CD4-positive, alpha-beta T cell treated with Interleukin-2 at 100 ng/mL for 4 hours (primary cell): ENCODE measurements around the gene TMEM52.
A peak's percentile ranks its signal among the peaks of the same experiment; 100 is the strongest.

Experiments
- DNase-seq: peaks from one replicate; pipeline ENCODE4 v3.0.0-alpha.2; 2020; ENCODE audit warnings: low spot score

TMEM52 gene

GRCh38 chr1:1914971-1915692 lies 3.9 kb downstream of the TMEM52 start, which contains the start of gene CALML6:
Gene CALML6 (plus strand): TSS chr1:1915260. CDS start chr1:1915281, 21 bp downstream.
- no peak for DNase-seq

GRCh38 chr1:1914101-1914970 lies 4.7 kb downstream of the TMEM52 start:
- DNase-seq, result no peak

GRCh38 chr1:1911350-1912041 lies 7.6 kb downstream of the TMEM52 start:
- DNase-seq, result no peak

GRCh38 chr1:1910651-1911331 lies 8.3 kb downstream of the TMEM52 start:
- no peak for DNase-seq

GRCh38 chr1:1910033-1910465 lies 9.0 kb downstream of the TMEM52 start:
- no peak for DNase-seq

GRCh38 chr1:1908506-1908791 lies 10.6 kb downstream of the TMEM52 start:
- no peak for DNase-seq

GRCh38 chr1:1907098-1907736 lies 11.9 kb downstream of the TMEM52 start:
- DNase-seq, result no peak

- peak; percentile 73 for DNase-seq
Observed at GRCh38 chr1:1906185-1907097, 12.6 kb downstream of the TMEM52 start.

GRCh38 chr1:1903224-1903623 lies 15.9 kb downstream of the TMEM52 start:
- DNase-seq, result no peak

GRCh38 chr1:1901641-1902294 lies 17.3 kb downstream of the TMEM52 start:
- DNase-seq, result no peak

- DNase-seq, result no peak
Observed at GRCh38 chr1:1900883-1901640, 18.0 kb downstream of the TMEM52 start.

GRCh38 chr1:1899967-1900327 lies 19.1 kb downstream of the TMEM52 start:
- no peak for DNase-seq

- DNase-seq, result no peak
Observed at GRCh38 chr1:1899266-1899966, 19.7 kb downstream of the TMEM52 start.

GRCh38 chr1:1898246-1898933 lies 20.7 kb downstream of the TMEM52 start:
- DNase-seq, result no peak

- no peak for DNase-seq
Observed at GRCh38 chr1:1895456-1896336, 23.4 kb downstream of the TMEM52 start.

- DNase-seq, result no peak
Observed at GRCh38 chr1:1895060-1895418, 24.0 kb downstream of the TMEM52 start.

GRCh38 chr1:1894354-1895059 lies 24.6 kb downstream of the TMEM52 start:
- no peak for DNase-seq
